Upper lobe of right lung (tissue), 1 donor: Measurements from ENCODE around the gene ANKDD1B. TPM values are rescaled to one million over a fixed set of nuclear protein-coding genes. Genes with fewer than 3 reads are reported as not detected.

Experiments used
- ATAC-seq: fragments of 200-7000 bp; cut with Tn5 transposase; one replicate; pipeline ENCODE4 v1.9.1; 2020; ENCODE audit warnings: mild to moderate bottlenecking, moderate library complexity
- DNase-seq: peaks from one replicate; pipeline ENCODE4 v3.0.0-alpha.2; 2020
- H3K27ac ChIP-seq: fragments of 200-600 bp; one replicate; pipeline ENCODE4 v1.8.0; 2022
- H3K27me3 ChIP-seq: fragments of 200-600 bp; one replicate; pipeline ENCODE4 v1.8.0; 2022; ENCODE audit warnings: mild to moderate bottlenecking
- H3K36me3 ChIP-seq: fragments of 200-600 bp; one replicate; pipeline ENCODE4 v1.8.0; 2022
- H3K4me1 ChIP-seq: fragments of 200-600 bp; one replicate; pipeline ENCODE4 v1.8.0; 2022
- H3K4me3 ChIP-seq: fragments of 200-600 bp; one replicate; pipeline ENCODE4 v1.8.0; 2022; ENCODE audit warnings: mild to moderate bottlenecking
- H3K9me3 ChIP-seq: fragments of 200-600 bp; one replicate; pipeline ENCODE4 v1.8.0; 2022
- CTCF ChIP-seq: fragments of 200-600 bp; IDR thresholded peaks from one replicate; pipeline ENCODE4 v1.8.0; 2022; ENCODE audit warnings: antibody characterized with exemption
- intact Hi-C: fragments of 100-400 bp; cut with DNase I; formaldehyde crosslinking; loops from one replicate; pipeline ENCODE4 v1.11.0; 2022
- total RNA-seq: library from RNA; stranded (reverse); fragmentation: NEBNext Ultra II Directional; extraction: Animal tissue kit (Norgen Biotek cat#: 25700); gene quantifications from one replicate; pipeline ENCODE4 v1.2.1, GENCODE V29; 2021
- donor health status: DM: no; HTN: yes; CAD: no; lungs with severe emphysema.

Gene ANKDD1B
- total RNA-seq, 1 donor from 2014 or later, result 3.7 TPM

GRCh38 chr5:75662061-75662460 lies 50.8 kb downstream of the ANKDD1B start:
- intact Hi-C loops, result no loop called here
- no peak overlapping the region for H3K4me3 ChIP-seq
- no peaks in the 10 kb centered on the region for H3K36me3 ChIP-seq
- no peak overlapping the region for H3K27ac ChIP-seq
- DNase-seq (no peak), ATAC-seq (no peak)
- no peaks in the 10 kb centered on the region for H3K27me3 ChIP-seq
- no peaks in the 10 kb centered on the region for H3K4me1 ChIP-seq
- no peaks in the 10 kb centered on the region for H3K9me3 ChIP-seq
- TF ChIP-seq CTCF, result no peak

- Histone ChIP-seq H3K4me1 (no peaks in the 10 kb centered on the region), H3K4me3 (no peak overlapping the region), H3K9me3 (no peaks in the 10 kb centered on the region), H3K27me3 (no peaks in the 10 kb centered on the region), H3K27ac (no peak overlapping the region), H3K36me3 (no peaks in the 10 kb centered on the region)
- intact Hi-C loops, result no loop called here
- no peak for ATAC-seq
- no peak for TF ChIP-seq CTCF
- no peak for DNase-seq
Measured at GRCh38 chr5:75663579-75664284, 52.5 kb downstream of the ANKDD1B start.

DNA sequence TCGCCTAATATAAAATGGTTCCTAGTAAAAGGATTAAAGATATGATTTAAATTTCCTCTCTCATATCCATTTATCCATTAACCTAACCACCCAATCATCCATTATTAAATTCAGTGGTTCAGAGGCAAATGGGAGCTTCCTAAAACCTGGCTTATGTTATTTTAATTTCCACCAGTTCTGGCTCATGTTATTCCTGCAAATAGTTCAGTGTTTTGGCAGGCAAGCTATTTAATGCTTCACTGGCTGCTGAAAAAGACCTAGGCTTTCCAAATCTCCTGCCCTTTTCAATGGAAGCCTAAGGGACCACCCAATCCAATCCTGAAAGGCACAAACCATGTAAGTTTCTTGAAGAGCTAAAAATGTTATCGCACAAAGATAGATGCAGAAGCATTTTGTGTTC lies 53.7 kb downstream of the ANKDD1B start:
- H3K36me3 ChIP-seq, result no peaks in the 10 kb centered on the region
- H3K4me1 ChIP-seq, result no peaks in the 10 kb centered on the region
- ATAC-seq (no peak), DNase-seq (no peak)
- no peaks in the 10 kb centered on the region for H3K9me3 ChIP-seq
- intact Hi-C loops, result no loop called here
- H3K4me3 ChIP-seq, result no peak overlapping the region
- no peaks in the 10 kb centered on the region for H3K27me3 ChIP-seq
- H3K27ac ChIP-seq, result no peak overlapping the region
- no peak for TF ChIP-seq CTCF

DNA sequence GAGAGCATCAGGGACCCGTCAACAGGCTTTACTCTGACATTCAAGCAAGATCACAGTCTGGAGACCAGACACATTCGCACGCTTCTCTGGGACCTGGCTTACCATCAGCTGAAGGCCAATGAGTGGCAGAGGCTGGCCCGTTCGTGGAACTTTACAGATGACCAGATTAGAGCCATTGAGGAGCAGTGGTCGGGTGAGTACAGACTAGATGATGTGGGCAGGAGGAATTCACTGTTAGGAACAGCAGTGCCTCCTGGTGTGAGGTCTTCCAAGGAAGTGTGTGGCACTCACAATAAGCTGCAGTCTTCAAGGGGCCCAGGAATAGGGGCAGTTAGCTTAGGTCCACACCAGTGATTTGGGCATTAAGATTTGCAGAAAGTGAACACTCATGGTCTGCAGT lies 55.5 kb downstream of the ANKDD1B start:
- no peak for TF ChIP-seq CTCF
- ATAC-seq, result no peak

DNA sequence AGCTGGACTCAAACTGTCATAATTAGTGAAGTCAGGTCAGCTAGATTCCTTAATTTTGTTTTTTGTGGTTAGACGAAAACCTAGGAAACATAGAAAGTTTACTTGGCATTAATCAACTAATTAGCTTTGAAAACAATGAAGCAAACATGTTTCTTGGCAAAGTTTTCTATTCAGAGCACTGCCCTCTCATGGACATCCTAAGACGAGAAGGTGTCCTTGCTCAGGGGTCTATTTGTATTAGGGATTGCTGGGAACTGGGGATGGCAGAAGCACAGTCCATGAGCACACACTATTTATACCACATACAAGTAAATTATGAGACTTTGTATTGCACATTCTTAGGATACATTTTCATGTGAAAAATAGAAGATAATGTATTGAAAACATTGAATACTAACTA lies 56.3 kb downstream of the ANKDD1B start:
- no peak for TF ChIP-seq CTCF
- no peaks in the 10 kb centered on the region for H3K4me1 ChIP-seq
- no peaks in the 10 kb centered on the region for H3K27me3 ChIP-seq
- intact Hi-C loops, result no loop called here
- no peaks in the 10 kb centered on the region for H3K9me3 ChIP-seq
- ATAC-seq (no peak), DNase-seq (no peak)
- no peaks in the 10 kb centered on the region for H3K36me3 ChIP-seq
- H3K27ac ChIP-seq, result no peak overlapping the region
- H3K4me3 ChIP-seq, result no peak overlapping the region

More for the DNA sequence above, 55.5 kb downstream of the ANKDD1B start:
- DNase-seq, result no peak
- Histone ChIP-seq H3K4me3 (no peak overlapping the region), H3K36me3 (no peaks in the 10 kb centered on the region), H3K4me1 (no peaks in the 10 kb centered on the region), H3K27ac (no peak overlapping the region), H3K27me3 (no peaks in the 10 kb centered on the region), H3K9me3 (no peaks in the 10 kb centered on the region)
- intact Hi-C loops, result no loop called here

DNA sequence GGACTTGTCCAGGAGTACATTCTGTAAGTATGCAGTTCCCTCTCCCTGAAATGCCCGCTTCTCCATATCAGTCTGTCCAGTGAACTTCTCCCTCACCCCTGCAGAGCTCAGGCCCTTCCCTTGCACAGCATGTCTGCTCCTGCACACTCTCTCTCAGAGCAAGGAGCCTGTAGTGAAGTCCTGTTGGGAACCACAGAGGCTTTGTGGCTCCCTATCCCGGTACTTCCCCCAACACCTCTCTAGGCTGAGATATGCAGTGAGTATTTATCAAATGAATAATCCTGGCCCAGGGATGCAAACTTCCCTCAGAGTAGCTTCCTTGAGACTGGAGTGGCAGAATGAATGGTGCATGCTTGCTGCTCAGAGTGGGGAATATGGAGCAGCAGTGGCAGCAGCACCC lies 57.2 kb downstream of the ANKDD1B start:
- intact Hi-C loops, result no loop called here
- no peak overlapping the region for H3K4me3 ChIP-seq
- no peak for TF ChIP-seq CTCF
- H3K27ac ChIP-seq, result no peak overlapping the region
- ATAC-seq, result peak; percentile 28
- H3K27me3 ChIP-seq, result no peaks in the 10 kb centered on the region
- no peaks in the 10 kb centered on the region for H3K4me1 ChIP-seq
- DNase-seq, result no peak
- H3K36me3 ChIP-seq, result no peaks in the 10 kb centered on the region
- H3K9me3 ChIP-seq, result no peaks in the 10 kb centered on the region
